HEK293 (cell line): ENCODE measurements around the gene ZGLP1.
A peak's percentile ranks its signal among the peaks of the same experiment; 100 is the strongest.
"Not testable (repeated sequence)": the region's sequence is repeated elsewhere in the genome, so short reads cannot be mapped to it uniquely, and the experiment has no call there.

Experiments used
- CTCF ChIA-PET: fragments of 350-600 bp; formaldehyde crosslinking; extraction: SDS; loops from one replicate; lab custom pipeline; 2021; ENCODE audit warnings: antibody characterized with exemption; lab: Yijun Ruan, JAX
- POLR2A ChIA-PET: fragments of 300-600 bp; formaldehyde crosslinking; extraction: SDS; loops from one replicate; lab custom pipeline; 2020; ENCODE audit warnings: antibody characterized with exemption, inconsistent platforms; lab: Yijun Ruan, JAX
- H3K27ac ChIP-seq: fragments of 200-500 bp; sonication (Bioruptor generic); 2 replicates; pipeline ENCODE4 v1.5.1; 2014; ENCODE audit warnings: low read depth, low read length, control low read depth, inconsistent platforms; ENCODE audit errors: extremely low read depth
- H3K36me3 ChIP-seq, 2 experiments: fragments of 200-500 bp in 1 of 2; sonication (Bioruptor generic) in 1 of 2; 1 replicate in 1 of 2; 2 replicates in 1 of 2; pipeline ENCODE4 v1.5.1; 2014 to 2017; ENCODE audit warnings: inconsistent platforms in 2 of 2, low read length in 2 of 2; ENCODE audit not compliant: control insufficient read depth in 2 of 2, insufficient read depth in 1 of 2
- H3K4me1 ChIP-seq: fragments of 200-500 bp; sonication (Bioruptor generic); 2 replicates; pipeline ENCODE4 v1.5.1; 2014; ENCODE audit warnings: mild to moderate bottlenecking, low read length, inconsistent platforms; ENCODE audit not compliant: control insufficient read depth, insufficient read depth
- H3K4me3 ChIP-seq: 2 replicates; pipeline ENCODE4 v1.5.1; 2011; ENCODE audit warnings: low read depth, mild to moderate bottlenecking, control low read depth, low read length, moderate library complexity
- H3K9me3 ChIP-seq: fragments of 200-500 bp; sonication (Bioruptor generic); 2 replicates; pipeline ENCODE4 v1.5.1; 2014; ENCODE audit warnings: low read depth, low read length, inconsistent platforms; ENCODE audit not compliant: control insufficient read depth, insufficient read depth
- HIC1 ChIP-seq: fragments of 450-650 bp; formaldehyde crosslinking; IDR thresholded peaks from 2 replicates; pipeline ENCODE4 v1.5.1; 2016; ENCODE audit warnings: missing biosample characterization, missing genetic modification characterization
- REST ChIP-seq: fragments of 450-650 bp; formaldehyde crosslinking; IDR thresholded peaks from 2 replicates; pipeline ENCODE4 v1.5.1; 2016; ENCODE audit warnings: missing biosample characterization, missing genetic modification characterization
- ZIC2 ChIP-seq: fragments of 450-650 bp; formaldehyde crosslinking; IDR thresholded peaks from 2 replicates; pipeline ENCODE4 v1.5.1; 2016; ENCODE audit warnings: missing biosample characterization, missing genetic modification characterization
- ZNF140 ChIP-seq: fragments of 450-650 bp; formaldehyde crosslinking; IDR thresholded peaks from 2 replicates; pipeline ENCODE4 v1.5.1; 2016; ENCODE audit warnings: missing biosample characterization, missing genetic modification characterization
- ZNF155 ChIP-seq: fragments of 450-650 bp; formaldehyde crosslinking; IDR thresholded peaks from 2 replicates; pipeline ENCODE4 v1.5.1; 2016; ENCODE audit warnings: missing biosample characterization, missing genetic modification characterization
- ZNF266 ChIP-seq: fragments of 450-650 bp; formaldehyde crosslinking; IDR thresholded peaks from 2 replicates; pipeline ENCODE4 v1.5.1; 2016; ENCODE audit warnings: missing biosample characterization, missing genetic modification characterization, low read depth
- ZNF302 ChIP-seq: fragments of 450-650 bp; formaldehyde crosslinking; IDR thresholded peaks from 2 replicates; pipeline ENCODE4 v1.5.1; 2016; ENCODE audit warnings: missing biosample characterization, missing genetic modification characterization, low read depth
- ZNF433 ChIP-seq: fragments of 450-650 bp; formaldehyde crosslinking; IDR thresholded peaks from 2 replicates; pipeline ENCODE4 v1.5.1; 2016; ENCODE audit warnings: missing biosample characterization, missing genetic modification characterization, low read depth
- ZNF473 ChIP-seq: fragments of 450-650 bp; formaldehyde crosslinking; IDR thresholded peaks from 2 replicates; pipeline ENCODE4 v1.5.1; 2017; ENCODE audit warnings: missing biosample characterization, missing genetic modification characterization
- ZNF518A ChIP-seq: fragments of 450-650 bp; formaldehyde crosslinking; conservative IDR thresholded peaks from 2 replicates; pipeline ENCODE4 v1.5.1; 2016; ENCODE audit warnings: low read depth, missing biosample characterization, missing genetic modification characterization
- ZNF521 ChIP-seq: fragments of 450-650 bp; formaldehyde crosslinking; IDR thresholded peaks from 2 replicates; pipeline ENCODE4 v1.5.1; 2017; ENCODE audit warnings: missing biosample characterization, mild to moderate bottlenecking, missing genetic modification characterization
- ZNF548 ChIP-seq: fragments of 450-650 bp; formaldehyde crosslinking; IDR thresholded peaks from 2 replicates; pipeline ENCODE4 v1.5.1; 2016; ENCODE audit warnings: missing biosample characterization, missing genetic modification characterization
- ZNF558 ChIP-seq: fragments of 450-650 bp; formaldehyde crosslinking; IDR thresholded peaks from 2 replicates; pipeline ENCODE4 v1.5.1; 2016; ENCODE audit warnings: missing biosample characterization, missing genetic modification characterization
- ZNF621 ChIP-seq: fragments of 450-650 bp; formaldehyde crosslinking; IDR thresholded peaks from 2 replicates; pipeline ENCODE4 v1.5.1; 2017; ENCODE audit warnings: missing biosample characterization, missing genetic modification characterization
- ZNF626 ChIP-seq: fragments of 450-650 bp; sonication (Bioruptor Pico); formaldehyde crosslinking; IDR thresholded peaks from 2 replicates; pipeline ENCODE4 v1.5.1; 2018; ENCODE audit warnings: missing biosample characterization, missing genetic modification characterization, inconsistent platforms
- ZNF658 ChIP-seq: fragments of 450-650 bp; formaldehyde crosslinking; IDR thresholded peaks from 2 replicates; pipeline ENCODE4; 2016; ENCODE audit warnings: missing biosample characterization, missing genetic modification characterization
- ZNF660 ChIP-seq: fragments of 450-650 bp; IDR thresholded peaks from 2 replicates; pipeline ENCODE4 v1.5.1; 2018; ENCODE audit warnings: missing biosample characterization, mild to moderate bottlenecking, missing genetic modification characterization
- ZSCAN16 ChIP-seq: fragments of 450-650 bp; formaldehyde crosslinking; IDR thresholded peaks from 2 replicates; pipeline ENCODE4 v1.5.1; 2016; ENCODE audit warnings: missing biosample characterization, missing genetic modification characterization

The ZGLP1 gene

GRCh38 chr19:10284960-10285278, 24.7 kb downstream of the ZGLP1 start (continued):
- no peak for TF ChIP-seq ZNF621 (tag by site-specific recombination)
- no peak for TF ChIP-seq ZSCAN16 (tag by site-specific recombination)
- no peak for TF ChIP-seq ZNF155 (tag by site-specific recombination)
- no peak for TF ChIP-seq ZNF658 (tag by site-specific recombination)

GRCh38 chr19:10284065-10284959, 25.3 kb downstream of the ZGLP1 start:
- no peak overlapping the region for H3K27ac ChIP-seq
- H3K36me3 ChIP-seq = no peaks in the 10 kb centered on the region
- POLR2A ChIA-PET = interaction anchor here (0.5 to 1.7 kb wide), 3 partner anchors 95 to 96 kb away, joined by 3 to 4 read pairs (median 4); partner anchors contain the start of gene TYK2
- CTCF ChIA-PET = interaction anchor here (0.7 to 2.9 kb wide), 2 partner anchors 15 to 35 kb away, joined by 3 to 15 read pairs; no protein-coding TSS in a partner anchor
- H3K9me3 ChIP-seq = no peaks in the 10 kb centered on the region
- no peaks in the 10 kb centered on the region; the same call in 1 of the 2 replicates for H3K4me1 ChIP-seq
- no peak for TF ChIP-seq ZNF660
- TF ChIP-seq ZNF433 = no peak
- no peak for TF ChIP-seq ZNF626
- no peak for TF ChIP-seq ZNF302
- no peak for TF ChIP-seq ZNF266 (tag by site-specific recombination)
- no peak for TF ChIP-seq ZNF140 (tag by site-specific recombination)
- no peak for TF ChIP-seq ZNF558 (tag by site-specific recombination)
- TF ChIP-seq ZNF521 (tag by site-specific recombination) = no peak
- no peak for TF ChIP-seq ZNF518A
- H3K4me3 ChIP-seq = no peak overlapping the region

GRCh38 chr19:10283301-10284064, 26.1 kb downstream of the ZGLP1 start:
- TF ChIP-seq ZIC2 (tag by site-specific recombination) = peak; percentile 57
- TF ChIP-seq ZNF473 (tag by site-specific recombination) = no peak
- no peak for TF ChIP-seq ZNF548 (tag by site-specific recombination)
- no peak for TF ChIP-seq REST (tag by site-specific recombination)
- TF ChIP-seq ZNF660 = no peak
- TF ChIP-seq HIC1 (tag by site-specific recombination) = 0 out of 2 replicates have a peak, but pooled peaks have one; percentile 36
- H3K9me3 ChIP-seq = no peaks in the 10 kb centered on the region
- no peaks in the 10 kb centered on the region; the same call in 1 of the 2 replicates for H3K4me1 ChIP-seq
- ChIA-PET POLR2A (interaction anchor here (0.5 to 1.7 kb wide), 2 partner anchors 94 to 97 kb away, joined by 4 read pairs; partner anchors contain the start of gene TYK2), CTCF (interaction anchor here (0.6 to 1.1 kb wide), 3 partner anchors 8 to 53 kb away, joined by 4 to 5 read pairs (median 4); no protein-coding TSS in a partner anchor)
- no peak overlapping the region for H3K4me3 ChIP-seq
- no peak overlapping the region for H3K27ac ChIP-seq
- H3K36me3 ChIP-seq = no peaks in the 10 kb centered on the region

- CTCF ChIA-PET, H3K9me3 ChIP-seq, H3K4me3 ChIP-seq, H3K4me1 ChIP-seq, H3K27ac ChIP-seq, H3K36me3 ChIP-seq: not testable (repeated sequence)
- POLR2A ChIA-PET = interaction anchor here (1.7 kb wide), 1 partner anchor 98 kb away, joined by 4 read pairs; the partner anchor contains the start of gene TYK2
These were observed 27.6 kb downstream of the ZGLP1 start for GRCh38 chr19:10282043-10282442.
